Thymus (tissue), 11 donors: ENCODE measurements around the gene CCL2. TPM values are rescaled to one million over a fixed set of nuclear protein-coding genes. Genes with fewer than 3 reads are reported as not detected.
A peak's percentile ranks its signal among the peaks of the same experiment; 100 is the strongest.

Experiments used
- DNase-seq, 9 donors: peaks; one replicate each; pipeline ENCODE4 v3.0.0-alpha.2; 2013; ENCODE audit warnings: low spot score in 9 of 9, low read depth in 6 of 9, missing footprints in 1 of 9
- H3K27ac ChIP-seq, 2 donors: one replicate each; pipeline ENCODE4 v1.5.1; 2013; ENCODE audit warnings: control low read depth in 1 of 2, low read depth in 1 of 2, low read length in 1 of 2, mild to moderate bottlenecking in 1 of 2, moderate library complexity in 1 of 2
- H3K27me3 ChIP-seq, 2 donors: one replicate each; pipeline ENCODE4 v1.5.1; 2013; ENCODE audit warnings: low read length in 1 of 2; ENCODE audit not compliant: control insufficient read depth in 2 of 2, insufficient read depth in 1 of 2
- H3K36me3 ChIP-seq, 2 donors: one replicate each; pipeline ENCODE4 v1.5.1; 2013; ENCODE audit warnings: low read length in 1 of 2, mild to moderate bottlenecking in 1 of 2, moderate library complexity in 1 of 2; ENCODE audit not compliant: control insufficient read depth in 2 of 2, insufficient read depth in 2 of 2
- H3K4me1 ChIP-seq, 2 donors: one replicate each; pipeline ENCODE4 v1.5.1; 2013; ENCODE audit warnings: low read length in 2 of 2; ENCODE audit not compliant: control insufficient read depth in 2 of 2, insufficient read depth in 2 of 2
- H3K4me3 ChIP-seq, 2 donors: one replicate each; pipeline ENCODE4 v1.5.1; 2013; ENCODE audit warnings: low read length in 2 of 2, control low read depth in 1 of 2, mild to moderate bottlenecking in 1 of 2
- H3K9me3 ChIP-seq, 2 donors: one replicate each; pipeline ENCODE4 v1.5.1; 2013; ENCODE audit warnings: low read length in 1 of 2, mild to moderate bottlenecking in 1 of 2; ENCODE audit not compliant: control insufficient read depth in 2 of 2, insufficient read depth in 1 of 2
- WGBS: extraction: QIAGEN DNeasy Blood & Tissue Kit; methylation state at CpG from one replicate; pipeline ENCODE4 v1.1.7; 2013; 5-methylcytosine and 5-hydroxymethylcytosine counted together
- polyA plus RNA-seq: library from polyadenylated mRNA; stranded (reverse); fragments of 200-250 nt; gene quantifications from one replicate; pipeline ENCODE4 v1.2.3, GENCODE V29; 2013
- total RNA-seq: library from RNA; stranded (reverse); fragments of 120-200 nt; gene quantifications from one replicate; pipeline ENCODE4 v1.2.4, GENCODE V29; 2013
- donor health status: healthy.

CCL2 gene
- total and polyA plus RNA-seq, 2 donors: 46.1 to 165 TPM

GRCh38 chr17:34245351-34245905 lies 9.7 kb upstream of the CCL2 start:
- no peaks in the 10 kb centered on the region for H3K27me3 ChIP-seq
- H3K4me1 ChIP-seq: no peaks in the 10 kb centered on the region
- WGBS: 94% methylated on average over 6 of the region's 6 CpGs
- no peak overlapping the region for H3K4me3 ChIP-seq
- DNase-seq: no peak
- H3K27ac ChIP-seq: no peak overlapping the region
- H3K36me3 ChIP-seq: no peaks in the 10 kb centered on the region
- H3K9me3 ChIP-seq: no peaks in the 10 kb centered on the region

- Histone ChIP-seq H3K36me3 (no peaks in the 10 kb centered on the region), H3K27ac (no peak overlapping the region), H3K27me3 (no peaks in the 10 kb centered on the region), H3K4me1 (no peaks in the 10 kb centered on the region), H3K4me3 (no peak overlapping the region), H3K9me3 (no peaks in the 10 kb centered on the region)
- 87% methylated on average over 1 of the region's 1 CpG for WGBS
- DNase-seq: no peak
Observed at GRCh38 chr17:34246446-34246845, 8.6 kb upstream of the CCL2 start.

- WGBS: 80% methylated on average over 3 of the region's 3 CpGs
Observed at GRCh38 chr17:34246881-34247280, 8.2 kb upstream of the CCL2 start.

GRCh38 chr17:34248511-34249024 lies 6.5 kb upstream of the CCL2 start:
- no peaks in the 10 kb centered on the region for H3K36me3 ChIP-seq
- WGBS: 84% methylated on average over 6 of the region's 6 CpGs
- no peak for DNase-seq
- no peak overlapping the region for H3K27ac ChIP-seq
- H3K4me1 ChIP-seq: peaks cover 0 to 6% of the 10 kb centered on the region in 2 donors
- no peaks in the 10 kb centered on the region for H3K9me3 ChIP-seq
- H3K4me3 ChIP-seq: no peak overlapping the region
- no peaks in the 10 kb centered on the region for H3K27me3 ChIP-seq

More at GRCh38 chr17:34246881-34247280, 8.2 kb upstream of the CCL2 start:
- H3K4me1 ChIP-seq: peaks cover 0 to under 1% of the 10 kb centered on the region in 2 donors
- no peaks in the 10 kb centered on the region for H3K36me3 ChIP-seq
- H3K27me3 ChIP-seq: no peaks in the 10 kb centered on the region
- no peak for DNase-seq
- H3K27ac ChIP-seq: no peak overlapping the region
- no peaks in the 10 kb centered on the region for H3K9me3 ChIP-seq
- H3K4me3 ChIP-seq: no peak overlapping the region

GRCh38 chr17:34249061-34249460 lies 6.0 kb upstream of the CCL2 start:
- Histone ChIP-seq H3K4me1 (peaks cover 0 to 11% of the 10 kb centered on the region in 2 donors), H3K4me3 (no peak overlapping the region), H3K9me3 (no peaks in the 10 kb centered on the region), H3K36me3 (no peaks in the 10 kb centered on the region), H3K27me3 (no peaks in the 10 kb centered on the region), H3K27ac (no peak overlapping the region)
- no peak for DNase-seq
- 95% methylated on average over 1 of the region's 1 CpG for WGBS

GRCh38 chr17:34249478-34249877 lies 5.6 kb upstream of the CCL2 start:
- H3K4me3 ChIP-seq: no peak overlapping the region
- H3K4me1 ChIP-seq: peaks cover 0 to 15% of the 10 kb centered on the region in 2 donors
- no peaks in the 10 kb centered on the region for H3K27me3 ChIP-seq
- H3K9me3 ChIP-seq: no peaks in the 10 kb centered on the region
- WGBS: 85% methylated on average over 1 of the region's 1 CpG
- H3K27ac ChIP-seq: no peak overlapping the region
- DNase-seq: no peak
- no peaks in the 10 kb centered on the region for H3K36me3 ChIP-seq

GRCh38 chr17:34251186-34251585 lies 3.9 kb upstream of the CCL2 start:
- DNase-seq: no peak
- H3K4me1 ChIP-seq: peaks cover 0 to 19% of the 10 kb centered on the region in 2 donors
- WGBS: 88% methylated on average over 3 of the region's 3 CpGs
- peaks cover 0 to 4% of the 10 kb centered on the region in 2 donors for H3K27me3 ChIP-seq
- H3K9me3 ChIP-seq: no peaks in the 10 kb centered on the region
- no peak overlapping the region for H3K4me3 ChIP-seq
- no peaks in the 10 kb centered on the region for H3K36me3 ChIP-seq
- H3K27ac ChIP-seq: no peak overlapping the region

GRCh38 chr17:34252095-34252443 lies 3.0 kb upstream of the CCL2 start:
- WGBS: 20% methylated on average over 5 of the region's 5 CpGs
- Histone ChIP-seq H3K36me3 (no peaks in the 10 kb centered on the region), H3K27ac (peak overlapping the region; percentile 46 to 51), H3K9me3 (no peaks in the 10 kb centered on the region), H3K4me3 (no peak overlapping the region), H3K4me1 (peaks cover 0 to 19% of the 10 kb centered on the region in 2 donors), H3K27me3 (peaks cover 0 to 4% of the 10 kb centered on the region in 2 donors)
- no peak for DNase-seq

GRCh38 chr17:34252444-34253138 lies 2.5 kb upstream of the CCL2 start:
- peak overlapping the region; percentile 46 to 72 for H3K27ac ChIP-seq
- peaks cover 0 to 19% of the 10 kb centered on the region in 2 donors for H3K4me1 ChIP-seq
- peak in 1 of 9 donors; percentile 32 for DNase-seq
- H3K36me3 ChIP-seq: no peaks in the 10 kb centered on the region
- H3K27me3 ChIP-seq: peaks cover 0 to 4% of the 10 kb centered on the region in 2 donors
- H3K4me3 ChIP-seq: no peak overlapping the region
- no peaks in the 10 kb centered on the region for H3K9me3 ChIP-seq
- 90% methylated on average over 6 of the region's 6 CpGs for WGBS
